K562 (cell line): ENCODE results near the gene PREX1. TPM values are rescaled to one million over a fixed set of nuclear protein-coding genes. Genes with fewer than 3 reads are reported as not detected.

Source experiments
- CTCFL ChIP-seq: IDR thresholded peaks from 2 replicates; pipeline ENCODE4 v1.6.1; 2011; ENCODE audit warnings: borderline replicate concordance, low read depth, mild to moderate bottlenecking, moderate library complexity, low read length; ENCODE audit not compliant: insufficient read depth, poor library complexity, severe bottlenecking
- E2F5 ChIP-seq: sonication (generic); formaldehyde crosslinking; IDR thresholded peaks from 2 replicates; pipeline ENCODE4 v1.8.0; 2022; ENCODE audit warnings: mild to moderate bottlenecking, missing genetic modification reagents
- E2F6 ChIP-seq, 2 experiments: IDR thresholded peaks; 2 replicates each; pipeline ENCODE4 v1.6.1; 2011; ENCODE audit warnings: borderline replicate concordance in 1 of 2, control low read depth in 1 of 2, low read depth in 1 of 2, low read length in 1 of 2, mild to moderate bottlenecking in 1 of 2, mixed read lengths in 1 of 2, moderate library complexity in 1 of 2; ENCODE audit not compliant: insufficient read depth in 1 of 2, insufficient read length in 1 of 2, poor library complexity in 1 of 2, severe bottlenecking in 1 of 2; ENCODE audit errors: extremely low read depth in 1 of 2
- HDAC6 ChIP-seq: IDR thresholded peaks from 2 replicates; pipeline ENCODE4 v1.6.1; 2012; ENCODE audit warnings: low read depth, mild to moderate bottlenecking, control low read depth, inconsistent platforms, low read length, moderate library complexity
- HDGF ChIP-seq: fragments of 450-650 bp; IDR thresholded peaks from 2 replicates; pipeline ENCODE4 v1.6.1; 2016
- RAD21 ChIP-seq, 2 experiments: fragments of 250-450 bp in 1 of 2; fragments of 450-650 bp in 1 of 2; sonication (Bioruptor Pico) in 1 of 2; formaldehyde crosslinking in 1 of 2; IDR thresholded peaks in 1 of 2; conservative IDR thresholded peaks in 1 of 2; 2 replicates each; pipeline versions ENCODE4 v1.4.0 to v1.8.0; 2020 to 2022; ENCODE audit warnings: mild to moderate bottlenecking in 2 of 2, moderate library complexity in 1 of 2
- REST ChIP-seq, 2 experiments: fragments of 450-650 bp; formaldehyde crosslinking in 1 of 2; IDR thresholded peaks; 2 replicates each; pipeline versions ENCODE4 v1.4.0 to v1.6.1; 2014 to 2020; ENCODE audit warnings: mild to moderate bottlenecking in 2 of 2, borderline replicate concordance in 1 of 2, low read depth in 1 of 2
- SMC3 ChIP-seq: conservative IDR thresholded peaks from 2 replicates; pipeline ENCODE4 v1.6.1; 2011; ENCODE audit warnings: low read depth, low read length, improper control_type of control experiment; ENCODE audit not compliant: insufficient read depth
- SREBF2 ChIP-seq: sonication (generic); formaldehyde crosslinking; IDR thresholded peaks from 2 replicates; pipeline ENCODE4 v1.4.0; 2020; ENCODE audit warnings: mild to moderate bottlenecking, missing genetic modification reagents
- VEZF1 ChIP-seq: fragments of 200-800 bp; sonication (Bioruptor generic); IDR thresholded peaks from 2 replicates; pipeline ENCODE4 v1.6.1; 2017; ENCODE audit warnings: missing genetic modification characterization, missing compliant biosample characterization
- ZBTB8A ChIP-seq: fragments of 450-650 bp; IDR thresholded peaks from 2 replicates; pipeline ENCODE4 v1.6.1; 2018; ENCODE audit warnings: mild to moderate bottlenecking, moderate library complexity; ENCODE audit not compliant: partially characterized antibody
- polyA plus RNA-seq, 8 experiments: library from polyadenylated mRNA; depleted of rRNA in 4 of 8; stranded (reverse) in 5 of 8; unstranded in 3 of 8; fragments of >200 nt; fragmentation: Nextera tagmentation in 2 of 8; fragmentation: Illumina TruSeq in 1 of 8; extraction: Ambion mirVana in 2 of 8; extraction: Trizol in 1 of 8; gene quantifications; 2 replicates each; pipeline versions ENCODE4 v1.2.1 to v1.2.3, GENCODE V29; 2011 to 2014; ENCODE audit warnings: inconsistent platforms in 1 of 8, missing spikeins in 1 of 8
- total RNA-seq, 7 experiments: library from RNA; depleted of rRNA in 6 of 7; stranded (reverse); fragments of >200 nt in 6 of 7; fragmentation: Illumina TruSeq in 2 of 7; extraction: Trizol in 2 of 7; gene quantifications; 2 replicates each; pipeline versions ENCODE4 v1.2.1 to v1.2.3, GENCODE V29; 2011 to 2021; ENCODE audit warnings: low replicate concordance in 1 of 7

PREX1 gene
- total and polyA plus RNA-seq, 9 of the 15 experiments (the other 6 are each of a cell fraction or from before 2014, with no cell fraction given): 0.37 to 10.4 (median 4.8) TPM

GRCh38 chr20:48656661-48657211 is 171.1 kb downstream of the PREX1 start (continued):
- TF ChIP-seq CTCFL (peak; percentile 14), E2F5 (CRISPR knock-in tag) (no peak), SREBF2 (CRISPR knock-in tag) (no peak), RAD21 (CRISPR knock-in tag; conservative IDR thresholded peaks at IDR 0.05 in 1 of 2, IDR thresholded peaks at IDR 0.05 in 1 of 2) (peak; percentile 8 to 51; a peak in 2 of 4 replicates), SMC3 (peak; percentile 52), E2F6 (IDR thresholded peaks at IDR 0.05; ENCODE audit: borderline replicate concordance in 1 of 2, extremely low read depth in 1 of 2, insufficient read depth in 1 of 2, insufficient read length in 1 of 2, low read depth in 1 of 2, low read length in 1 of 2, poor library complexity in 1 of 2, severe bottlenecking in 1 of 2) (no peak), VEZF1 (CRISPR knock-in tag) (0 out of 2 replicates have a peak, but pooled peaks have one; percentile 29), HDGF (no peak), ZBTB8A (no peak), HDAC6 (no peak), REST (IDR thresholded peaks at IDR 0.05; ENCODE audit: borderline replicate concordance) (peak; percentile 33; the same call in 1 of the 2 replicates), REST (CRISPR knock-in tag; IDR thresholded peaks at IDR 0.05; ENCODE audit: low read depth) (no peak)
